ENCODE results near the gene KCNF1.

KCNF1 gene

GRCh38 chr2:10930721-10931516 lies 19.2 kb downstream of the KCNF1 start:
- TF ChIP-seq ZC3H10 (CRISPR knock-in tag; IDR thresholded peaks at IDR 0.05) (no peak), ZNF8 (CRISPR knock-in tag; IDR thresholded peaks at IDR 0.05) (no peak), CSRNP3 (CRISPR knock-in tag; IDR thresholded peaks at IDR 0.05) (no peak), ARNTL (CRISPR knock-in tag; IDR thresholded peaks at IDR 0.05; ENCODE audit: borderline replicate concordance, low read depth) (no peak), CSDC2 (CRISPR knock-in tag; IDR thresholded peaks at IDR 0.05) (no peak), ZNF70 (CRISPR knock-in tag; IDR thresholded peaks at IDR 0.05) (no peak), ZNF565 (CRISPR knock-in tag; conservative IDR thresholded peaks at IDR 0.05; ENCODE audit: low read depth) (no peak), TCF4 (CRISPR knock-in tag; IDR thresholded peaks at IDR 0.05; ENCODE audit: borderline replicate concordance) (no peak), ZFP3 (CRISPR knock-in tag; IDR thresholded peaks at IDR 0.05) (no peak)
- ATAC-seq: no peak

- peak; percentile 9 for ATAC-seq
- TF ChIP-seq ZNF565 (CRISPR knock-in tag; conservative IDR thresholded peaks at IDR 0.05; ENCODE audit: low read depth) (no peak), PATZ1 (CRISPR knock-in tag; IDR thresholded peaks at IDR 0.05; ENCODE audit: borderline replicate concordance) (no peak), CSDC2 (CRISPR knock-in tag; IDR thresholded peaks at IDR 0.05) (no peak), PPARA (CRISPR knock-in tag; IDR thresholded peaks at IDR 0.05; ENCODE audit: borderline replicate concordance) (no peak), POU6F1 (CRISPR knock-in tag; IDR thresholded peaks at IDR 0.05; ENCODE audit: borderline replicate concordance, low read depth) (no peak), ESRRG (CRISPR knock-in tag; IDR thresholded peaks at IDR 0.05) (no peak), ZFP3 (CRISPR knock-in tag; IDR thresholded peaks at IDR 0.05) (no peak), CREB5 (CRISPR knock-in tag; IDR thresholded peaks at IDR 0.05; ENCODE audit: low read depth) (no peak), GLIS3 (CRISPR knock-in tag; IDR thresholded peaks at IDR 0.05) (no peak), ARNTL (CRISPR knock-in tag; IDR thresholded peaks at IDR 0.05; ENCODE audit: borderline replicate concordance, low read depth) (no peak), ZNF8 (CRISPR knock-in tag; IDR thresholded peaks at IDR 0.05) (no peak), CSRNP3 (CRISPR knock-in tag; IDR thresholded peaks at IDR 0.05) (no peak)
Measured at GRCh38 chr2:10931710-10932255, 20.0 kb downstream of the KCNF1 start.

- ATAC-seq: no peak; the same call in 2 of the 3 replicates
- TF ChIP-seq TCF4 (CRISPR knock-in tag; IDR thresholded peaks at IDR 0.05; ENCODE audit: borderline replicate concordance): peak; percentile 41; the same call in 1 of the 2 replicates
- TF ChIP-seq ZNF565 (CRISPR knock-in tag; conservative IDR thresholded peaks at IDR 0.05; ENCODE audit: low read depth): no peak
- no peak for TF ChIP-seq OSR1 (CRISPR knock-in tag; IDR thresholded peaks at IDR 0.05)
- TF ChIP-seq RARB (CRISPR knock-in tag; IDR thresholded peaks at IDR 0.05): no peak
Measured at GRCh38 chr2:10932345-10933151, 20.8 kb downstream of the KCNF1 start.

All from SK-N-SH treated with all-trans-retinoic acid at 6 μM for 48 hours (cell line).